Stimulated activated CD8-positive, alpha-beta memory T cell treated with anti-CD3 and anti-CD28 coated beads, Interleukin-4, amount 100 ng/mL, for 4 hours (primary cell): Measurements from ENCODE around the gene PROX2.
A peak's percentile ranks its signal among the peaks of the same experiment; 100 is the strongest.

ENCODE experiments used
- DNase-seq, 2 donors: peaks; one replicate each; pipeline ENCODE4 v3.0.0-alpha.2; 2020; ENCODE audit warnings: low read depth in 2 of 2, low spot score in 1 of 2

The PROX2 gene

GRCh38 chr14:74909501-74909900 is 33.6 kb upstream of the PROX2 start:
- DNase-seq = no peak

- DNase-seq = no peak
These were observed 33.0 kb upstream of the PROX2 start for GRCh38 chr14:74908861-74909341.

GRCh38 chr14:74907744-74908143 is 31.8 kb upstream of the PROX2 start:
- no peak for DNase-seq

GRCh38 chr14:74906925-74907521 is 31.1 kb upstream of the PROX2 start:
- no peak for DNase-seq

GRCh38 chr14:74905595-74906142 is 29.7 kb upstream of the PROX2 start:
- peak; percentile 46 to 72 for DNase-seq

- no peak for DNase-seq
These were observed 28.9 kb upstream of the PROX2 start for GRCh38 chr14:74904635-74905503.

- DNase-seq = no peak
These were observed 27.2 kb upstream of the PROX2 start for GRCh38 chr14:74902941-74903705.

- DNase-seq = no peak
These were observed 22.7 kb upstream of the PROX2 start for GRCh38 chr14:74898694-74899093.

- no peak for DNase-seq
These were observed 22.1 kb upstream of the PROX2 start for GRCh38 chr14:74898083-74898482.

- no peak for DNase-seq
These were observed 21.7 kb upstream of the PROX2 start for GRCh38 chr14:74897642-74898041.

GRCh38 chr14:74896400-74896799 is 20.5 kb upstream of the PROX2 start:
- DNase-seq = no peak

GRCh38 chr14:74893614-74894091 is 17.7 kb upstream of the PROX2 start:
- DNase-seq = no peak

- no peak for DNase-seq
These were observed 16.8 kb upstream of the PROX2 start for GRCh38 chr14:74892745-74893144.

- no peak for DNase-seq
These were observed 15.9 kb upstream of the PROX2 start for GRCh38 chr14:74891870-74892269.

GRCh38 chr14:74890262-74890661 is 14.3 kb upstream of the PROX2 start:
- no peak for DNase-seq

- DNase-seq = no peak
These were observed 12.5 kb upstream of the PROX2 start for GRCh38 chr14:74888164-74889158.

- DNase-seq = no peak
These were observed 10.1 kb upstream of the PROX2 start for GRCh38 chr14:74886001-74886400.

- DNase-seq = peak in 1 of 2 donors; percentile 18
These were observed 6.4 kb upstream of the PROX2 start for GRCh38 chr14:74882103-74882920.

GRCh38 chr14:74881431-74882102 is 5.6 kb upstream of the PROX2 start, which contains the start of gene DLST:
DLST (plus strand) TSS chr14:74881916; CDS start chr14:74881954, 38 bp downstream.
- DNase-seq = peak; percentile 68 to 70
